HEK293T (cell line): ENCODE results near the gene DIPK1C.

ENCODE experiments used
- CTCF ChIA-PET: fragments of 350-600 bp; formaldehyde crosslinking; extraction: SDS; loops from one replicate; lab custom pipeline; 2021; ENCODE audit warnings: antibody characterized with exemption, inconsistent platforms; lab: Yijun Ruan, JAX
- POLR2A ChIA-PET: fragments of 350-600 bp; formaldehyde crosslinking; extraction: SDS; loops from one replicate; lab custom pipeline; 2020; ENCODE audit warnings: antibody characterized with exemption, inconsistent platforms; lab: Yijun Ruan, JAX
- DNase-seq: peaks from one replicate; pipeline ENCODE4 v3.0.0; 2012; ENCODE audit warnings: mixed read lengths; ENCODE audit errors: extremely low spot score
- ARNT ChIP-seq: fragments of 450-650 bp; IDR thresholded peaks from 2 replicates; pipeline ENCODE4 v1.6.1; 2017; ENCODE audit warnings: mild to moderate bottlenecking
- BHLHE40 ChIP-seq: fragments of 450-650 bp; IDR thresholded peaks from 2 replicates; pipeline ENCODE4 v1.6.1; 2016; ENCODE audit warnings: mild to moderate bottlenecking, moderate library complexity, borderline replicate concordance
- CTBP1 ChIP-seq: fragments of 450-650 bp; IDR thresholded peaks from 2 replicates; pipeline ENCODE4 v1.6.1; 2016; ENCODE audit warnings: borderline replicate concordance
- ELF4 ChIP-seq: fragments of 450-650 bp; IDR thresholded peaks from 2 replicates; pipeline ENCODE4 v1.6.1; 2017; ENCODE audit warnings: antibody characterized with exemption
- FOXA1 ChIP-seq: fragments of 450-650 bp; IDR thresholded peaks from 2 replicates; pipeline ENCODE4 v1.6.1; 2016; ENCODE audit warnings: mild to moderate bottlenecking
- FOXK2 ChIP-seq: fragments of 450-650 bp; IDR thresholded peaks from 2 replicates; pipeline ENCODE4 v1.6.1; 2016; ENCODE audit warnings: mild to moderate bottlenecking
- FOXM1 ChIP-seq: fragments of 450-650 bp; IDR thresholded peaks from 2 replicates; pipeline ENCODE4 v1.6.1; 2017; ENCODE audit warnings: mild to moderate bottlenecking, borderline replicate concordance
- HDGF ChIP-seq: fragments of 450-650 bp; IDR thresholded peaks from 2 replicates; pipeline ENCODE4 v1.6.1; 2017; ENCODE audit warnings: antibody characterized with exemption, borderline replicate concordance
- L3MBTL2 ChIP-seq: fragments of 450-650 bp; conservative IDR thresholded peaks from 2 replicates; pipeline ENCODE4 v1.6.1; 2016; ENCODE audit warnings: mild to moderate bottlenecking
- LEF1 ChIP-seq: fragments of 450-650 bp; IDR thresholded peaks from 2 replicates; pipeline ENCODE4 v1.6.1; 2017; ENCODE audit warnings: mild to moderate bottlenecking, borderline replicate concordance
- NFRKB ChIP-seq: fragments of 450-650 bp; IDR thresholded peaks from 2 replicates; pipeline ENCODE4 v1.6.1; 2016; ENCODE audit warnings: mild to moderate bottlenecking, moderate library complexity
- SP1 ChIP-seq: fragments of 450-650 bp; IDR thresholded peaks from 2 replicates; pipeline ENCODE4 v1.6.1; 2017
- SUZ12 ChIP-seq: fragments of 450-650 bp; IDR thresholded peaks from 2 replicates; pipeline ENCODE4 v1.6.1; 2016; ENCODE audit warnings: mild to moderate bottlenecking
- TARDBP ChIP-seq: fragments of 450-650 bp; IDR thresholded peaks from 2 replicates; pipeline ENCODE4 v1.6.1; 2016
- ZNF384 ChIP-seq: fragments of 450-650 bp; IDR thresholded peaks from 2 replicates; pipeline ENCODE4 v1.6.1; 2016
- TF ChIP-seq, protein P1 (sequence below): fragments of 450-650 bp; IDR thresholded peaks from 2 replicates; pipeline ENCODE4 v1.6.1; 2016

The DIPK1C gene

DNA sequence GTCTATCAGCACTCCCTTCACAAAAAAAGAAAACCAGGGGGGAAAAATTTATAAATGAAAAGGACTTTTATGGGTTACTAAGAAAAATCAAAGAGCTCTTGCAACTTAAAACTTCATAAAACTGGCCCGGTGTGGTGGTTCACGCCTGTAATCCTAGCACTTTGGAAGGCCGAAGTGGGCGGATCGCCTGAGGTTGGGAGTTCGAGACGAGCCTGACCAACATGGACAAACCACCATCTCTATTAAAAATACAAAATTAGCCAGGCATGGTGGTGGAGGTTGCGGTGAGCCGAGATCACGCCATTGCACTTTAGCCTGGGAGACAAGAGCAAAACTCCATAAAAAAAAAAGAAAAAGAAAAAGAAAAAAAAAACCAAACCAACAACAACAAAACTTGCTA, 1.7 kb downstream of the DIPK1C start:
- DNase-seq, result no peak
- no peak for TF ChIP-seq TARDBP
- TF ChIP-seq ARNT, result no peak
- TF ChIP-seq FOXK2, result no peak
- TF ChIP-seq HDGF, result no peak
- TF ChIP-seq ZNF384, result no peak
- TF ChIP-seq FOXA1, result no peak
- no peak for TF ChIP-seq L3MBTL2
- TF ChIP-seq ELF4, result no peak
- TF ChIP-seq CTBP1, result no peak
- no peak for TF ChIP-seq SP1
- TF ChIP-seq FOXM1, result no peak
- no peak for TF ChIP-seq NFRKB
- TF ChIP-seq, protein P1, sequence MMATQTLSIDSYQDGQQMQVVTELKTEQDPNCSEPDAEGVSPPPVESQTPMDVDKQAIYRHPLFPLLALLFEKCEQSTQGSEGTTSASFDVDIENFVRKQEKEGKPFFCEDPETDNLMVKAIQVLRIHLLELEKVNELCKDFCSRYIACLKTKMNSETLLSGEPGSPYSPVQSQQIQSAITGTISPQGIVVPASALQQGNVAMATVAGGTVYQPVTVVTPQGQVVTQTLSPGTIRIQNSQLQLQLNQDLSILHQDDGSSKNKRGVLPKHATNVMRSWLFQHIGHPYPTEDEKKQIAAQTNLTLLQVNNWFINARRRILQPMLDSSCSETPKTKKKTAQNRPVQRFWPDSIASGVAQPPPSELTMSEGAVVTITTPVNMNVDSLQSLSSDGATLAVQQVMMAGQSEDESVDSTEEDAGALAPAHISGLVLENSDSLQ, result no peak
- TF ChIP-seq LEF1, result no peak
- no peak for TF ChIP-seq SUZ12
- no peak for TF ChIP-seq BHLHE40
- ChIA-PET CTCF (interaction anchor here (0.6 kb wide), 1 partner anchor 475 kb away, joined by 10 read pairs; no protein-coding TSS in a partner anchor), POLR2A (no interaction called here)

DNA sequence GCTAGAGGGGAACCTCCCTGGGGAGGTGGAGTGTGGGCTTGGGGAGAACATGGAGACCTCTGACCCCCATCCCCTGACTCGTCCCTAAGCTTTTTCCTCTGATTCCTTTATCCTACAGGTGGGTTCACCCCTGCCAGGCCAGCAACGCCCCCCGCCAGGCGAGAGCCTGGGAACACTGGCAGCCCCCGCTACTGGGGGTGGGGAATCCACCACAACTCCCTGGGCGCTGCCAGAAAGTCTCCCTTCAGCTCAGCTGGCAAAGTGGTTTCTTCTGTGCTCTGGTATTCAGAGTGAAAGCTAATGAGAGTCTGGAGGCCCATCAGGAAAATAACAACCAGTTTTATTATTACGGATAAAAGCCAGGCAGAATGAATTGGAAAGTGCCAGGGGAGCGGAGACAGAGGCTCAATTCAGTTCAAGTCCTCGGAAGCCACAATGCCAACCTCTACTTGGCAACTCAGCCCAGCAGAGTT, 2.8 kb downstream of the DIPK1C start:
- TF ChIP-seq SP1 (no peak), SUZ12 (no peak), CTBP1 (no peak), TARDBP (no peak), BHLHE40 (no peak), ELF4 (no peak), HDGF (no peak), FOXK2 (no peak), ARNT (no peak), ZNF384 (no peak), LEF1 (no peak), NFRKB (no peak), FOXA1 (no peak), L3MBTL2 (no peak), FOXM1 (no peak)
- TF ChIP-seq, protein P1, result no peak
- no peak for DNase-seq
- POLR2A ChIA-PET, result no interaction called here
- CTCF ChIA-PET, result no interaction called here

DNA sequence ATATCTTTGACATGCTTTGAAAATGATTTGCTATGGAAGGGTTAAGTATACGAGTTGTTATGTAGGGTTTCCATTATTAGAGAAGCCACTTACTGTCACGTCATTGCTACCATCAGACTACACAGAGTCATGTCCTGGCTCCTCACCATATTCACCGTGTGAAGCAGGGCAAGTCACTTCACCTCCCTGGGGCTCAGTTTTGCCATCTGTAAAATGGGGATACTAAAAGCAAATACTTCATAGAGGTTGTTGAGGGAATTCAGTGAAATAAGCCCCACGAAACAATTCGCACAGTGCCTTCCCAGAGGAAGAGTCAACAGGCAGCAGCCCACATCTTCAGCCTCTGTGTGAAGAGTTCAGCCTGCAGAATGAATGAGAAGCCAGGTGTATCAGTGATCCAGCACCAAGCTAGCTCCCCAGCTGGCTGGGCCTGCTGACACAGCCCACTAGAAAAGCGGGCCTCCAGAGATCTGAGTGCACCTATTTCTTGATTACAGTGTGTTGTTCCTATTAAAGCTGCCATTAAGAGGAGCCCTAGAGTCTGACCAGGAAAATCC, 3.4 kb downstream of the DIPK1C start:
- no peak for DNase-seq
- TF ChIP-seq BHLHE40 (no peak), NFRKB (no peak), FOXA1 (no peak), ELF4 (no peak)
- ChIA-PET CTCF (no interaction called here), POLR2A (no interaction called here)

DNA sequence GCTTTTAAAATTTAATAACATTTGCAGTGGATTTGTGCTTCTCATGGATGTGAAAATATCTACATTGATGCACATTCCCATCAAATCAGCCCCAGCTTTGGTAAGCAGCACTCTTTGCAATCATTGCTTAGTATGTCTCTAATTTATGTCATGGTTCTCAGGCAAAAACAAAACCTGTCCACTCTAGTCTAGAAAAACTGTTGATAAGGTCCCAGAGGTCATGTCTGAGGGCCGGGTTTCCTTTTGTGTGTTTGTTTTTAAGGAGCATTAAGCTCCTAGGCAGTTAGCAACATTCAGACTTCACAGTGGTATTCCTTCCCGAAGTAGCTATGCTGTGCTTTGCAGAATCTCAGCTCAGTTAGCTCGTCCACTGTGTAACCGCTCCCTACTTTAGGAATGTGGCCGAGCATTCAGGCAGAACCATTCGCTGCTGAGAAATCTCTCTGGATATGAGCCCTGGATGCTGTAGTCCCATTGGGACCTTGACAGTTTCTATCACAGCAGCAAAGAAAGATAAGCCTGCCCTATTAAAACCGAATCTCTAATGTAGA, 4.0 kb downstream of the DIPK1C start:
- no peak for TF ChIP-seq ARNT
- no peak for TF ChIP-seq TARDBP
- no peak for TF ChIP-seq HDGF
- TF ChIP-seq, protein P1, result no peak
- TF ChIP-seq BHLHE40, result no peak
- TF ChIP-seq SP1, result no peak
- no peak for TF ChIP-seq FOXM1
- TF ChIP-seq L3MBTL2, result no peak
- TF ChIP-seq FOXA1, result no peak
- CTCF ChIA-PET, result no interaction called here
- no peak for DNase-seq
- POLR2A ChIA-PET, result no interaction called here

DNA sequence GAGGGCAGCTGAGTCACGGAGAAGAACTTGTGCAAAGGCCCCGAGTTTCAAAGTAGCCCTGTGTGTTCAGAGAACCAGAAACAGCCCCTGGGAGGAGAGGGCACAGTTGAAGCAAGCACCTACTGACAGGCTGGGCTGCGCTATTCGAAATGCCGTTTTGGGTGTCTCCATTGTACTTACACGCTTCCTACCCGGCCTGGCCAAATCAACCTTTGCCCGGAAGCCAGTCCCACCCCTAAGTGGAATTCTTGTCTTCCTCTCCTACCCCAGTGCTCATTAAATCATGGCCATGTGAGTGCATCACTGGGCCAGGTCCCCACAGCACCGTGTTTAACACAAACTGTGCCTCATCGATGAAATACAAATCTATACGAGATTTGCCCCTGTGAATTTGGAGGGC, 6.0 kb downstream of the DIPK1C start:
- CTCF ChIA-PET, result no interaction called here
- POLR2A ChIA-PET, result no interaction called here
- TF ChIP-seq FOXM1 (no peak), BHLHE40 (no peak)
- DNase-seq, result no peak

DNA sequence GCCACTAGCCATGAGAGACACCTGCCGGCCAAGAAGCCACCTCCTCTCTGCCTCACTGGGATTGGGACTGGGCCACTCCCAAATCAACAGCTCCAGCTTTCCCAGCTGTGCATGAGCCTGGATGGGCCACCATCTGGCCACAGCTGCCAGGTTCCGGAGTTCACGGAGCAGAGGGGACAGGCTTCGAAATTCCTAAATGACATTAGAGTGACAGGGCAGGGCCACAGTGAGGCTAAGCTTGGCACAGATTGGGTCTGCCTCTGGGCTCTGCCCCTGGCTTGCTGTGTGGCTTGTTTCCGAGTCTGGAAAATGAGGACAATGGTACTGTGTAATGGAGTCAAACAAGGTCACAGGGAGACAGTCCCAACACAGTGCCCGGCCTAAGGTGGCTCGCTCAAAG, 6.5 kb downstream of the DIPK1C start:
- no peak for DNase-seq
- ChIA-PET POLR2A (no interaction called here), CTCF (no interaction called here)
- TF ChIP-seq HDGF, result no peak
- TF ChIP-seq FOXA1, result no peak
